Urinary bladder (tissue), 4 donors: ENCODE results near the gene RNF5. TPM values are rescaled to one million over a fixed set of nuclear protein-coding genes. Genes with fewer than 3 reads are reported as not detected.
"Not testable (repeated sequence)": the region's sequence is repeated elsewhere in the genome, so short reads cannot be mapped to it uniquely, and the experiment has no call there.

ENCODE experiments used
- DNase-seq: peaks from one replicate; pipeline ENCODE4 v3.0.0-alpha.2; 2015; ENCODE audit errors: extremely low spot score
- H3K27ac ChIP-seq: one replicate; pipeline ENCODE4 v1.5.1; 2013; ENCODE audit warnings: low read depth, mild to moderate bottlenecking, moderate library complexity
- H3K36me3 ChIP-seq: one replicate; pipeline ENCODE4 v1.6.1; 2013; ENCODE audit warnings: mild to moderate bottlenecking, moderate library complexity; ENCODE audit not compliant: insufficient read depth
- H3K4me1 ChIP-seq: one replicate; pipeline ENCODE4 v1.6.1; 2013; ENCODE audit warnings: mild to moderate bottlenecking, moderate library complexity; ENCODE audit not compliant: insufficient read depth
- H3K4me3 ChIP-seq: one replicate; pipeline ENCODE4 v1.5.1; 2013; ENCODE audit warnings: low read depth, low read length
- WGBS: extraction: QIAGEN DNeasy Blood & Tissue Kit; methylation state at CpG from one replicate; pipeline ENCODE4 v1.1.7; 2013; 5-methylcytosine and 5-hydroxymethylcytosine counted together
- polyA plus RNA-seq: library from polyadenylated mRNA; stranded (reverse); fragments of 200-250 nt; gene quantifications from one replicate; pipeline ENCODE4 v1.2.3, GENCODE V29; 2013
- total RNA-seq: library from RNA; depleted of rRNA; stranded (reverse); fragments of >200 nt; gene quantifications from one replicate; pipeline ENCODE4 v1.2.3, GENCODE V29; 2014
- donor health status: healthy with polysubstance abuse.
- donor health status: healthy.

RNF5 gene
- 30.1 TPM for total RNA-seq
- 102 TPM for polyA plus RNA-seq

GRCh38 chr6:32177788-32178546 lies at the start of gene RNF5:
RNF5 (plus strand) TSS chr6:32178405; CDS start chr6:32178512, 107 bp downstream.
- Histone ChIP-seq H3K4me3 (peak within 1 kb of the TSS; percentile 59), H3K27ac (peak within 1 kb of the TSS; percentile 95), H3K4me1 (peaks cover 3% of the 10 kb centered on the region), H3K36me3 (no peaks in the 10 kb centered on the region)
- under 1% methylated on average over 33 of the region's 33 CpGs for WGBS
- peak; percentile 100 for DNase-seq

DNA sequence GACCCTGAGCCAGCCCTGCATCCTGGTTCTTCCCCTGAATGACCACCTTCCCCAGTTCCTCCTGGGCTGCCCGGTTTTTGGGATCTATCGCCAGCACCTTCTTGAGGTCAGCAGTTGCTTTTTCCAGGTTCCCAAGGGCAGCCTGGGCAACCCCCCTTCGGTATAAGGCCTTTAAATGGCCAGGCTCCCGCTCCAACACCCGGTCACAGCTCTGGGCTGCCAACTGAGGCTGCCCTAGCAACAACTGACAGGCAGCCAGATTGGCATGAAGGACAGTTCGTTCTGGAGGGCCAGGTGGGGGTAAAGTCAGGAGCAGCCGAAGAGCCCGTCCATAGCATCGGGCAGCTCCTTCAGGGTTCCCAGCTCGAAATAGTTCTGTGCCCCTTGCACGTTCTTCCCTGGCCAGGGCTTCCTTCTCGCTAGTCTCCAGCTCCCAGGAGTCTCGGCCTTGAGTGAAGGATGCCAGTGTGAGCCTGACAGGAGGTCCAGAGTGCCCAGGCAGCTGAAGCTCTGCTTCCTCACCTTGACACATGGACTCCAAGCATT lies 49.4 kb upstream of the RNF5 start:
- no peak for DNase-seq
- no peak overlapping the region for H3K27ac ChIP-seq
- H3K36me3 ChIP-seq = no peaks in the 10 kb centered on the region
- H3K4me3 ChIP-seq = no peak overlapping the region
- H3K4me1 ChIP-seq = no peaks in the 10 kb centered on the region
- WGBS = 90% methylated on average over 13 of the region's 13 CpGs

DNA sequence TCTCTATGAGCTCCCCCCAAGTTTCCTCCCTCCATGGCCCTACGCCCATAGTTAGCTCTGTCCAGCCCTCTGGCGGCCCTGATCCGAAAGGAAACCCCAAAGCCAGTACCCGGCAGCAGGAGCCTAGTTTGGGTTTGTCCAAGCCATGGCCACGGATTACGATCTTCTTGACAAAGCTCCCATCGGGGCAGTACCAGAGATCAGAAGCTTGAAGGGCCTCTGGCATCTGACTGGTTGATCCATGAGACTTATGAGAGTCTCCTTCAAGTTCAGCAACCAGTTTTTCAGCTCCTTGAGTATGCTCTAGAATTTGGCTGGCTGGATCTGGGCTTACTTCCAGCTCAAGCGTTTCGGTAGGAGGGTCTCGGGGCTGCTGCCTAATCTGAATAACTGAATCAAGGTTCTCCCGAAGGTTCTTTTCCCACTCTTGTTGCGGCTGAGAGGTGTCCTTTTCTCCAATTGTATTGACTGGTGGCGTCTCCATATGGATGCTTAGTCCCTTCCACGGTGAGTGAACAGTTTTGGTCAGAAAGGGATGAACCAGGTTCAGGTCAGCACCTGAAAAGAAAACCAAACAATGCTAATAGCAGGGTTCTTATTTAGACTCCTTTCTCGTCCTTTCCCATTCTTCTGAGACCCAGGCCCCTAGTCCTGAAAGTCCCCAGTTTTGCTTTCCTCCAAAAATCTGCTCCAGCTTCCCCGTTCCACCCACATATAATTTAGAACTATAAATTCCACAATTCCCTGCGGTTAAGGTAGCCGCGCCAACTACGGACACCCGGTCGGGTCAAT lies 48.7 kb upstream of the RNF5 start:
- no peaks in the 10 kb centered on the region for H3K4me1 ChIP-seq
- H3K4me3 ChIP-seq = peak overlapping the region; percentile 55
- 31% methylated on average over 22 of the region's 22 CpGs for WGBS
- H3K36me3 ChIP-seq = no peaks in the 10 kb centered on the region
- H3K27ac ChIP-seq = peak overlapping the region; percentile 63
- DNase-seq = no peak

DNA sequence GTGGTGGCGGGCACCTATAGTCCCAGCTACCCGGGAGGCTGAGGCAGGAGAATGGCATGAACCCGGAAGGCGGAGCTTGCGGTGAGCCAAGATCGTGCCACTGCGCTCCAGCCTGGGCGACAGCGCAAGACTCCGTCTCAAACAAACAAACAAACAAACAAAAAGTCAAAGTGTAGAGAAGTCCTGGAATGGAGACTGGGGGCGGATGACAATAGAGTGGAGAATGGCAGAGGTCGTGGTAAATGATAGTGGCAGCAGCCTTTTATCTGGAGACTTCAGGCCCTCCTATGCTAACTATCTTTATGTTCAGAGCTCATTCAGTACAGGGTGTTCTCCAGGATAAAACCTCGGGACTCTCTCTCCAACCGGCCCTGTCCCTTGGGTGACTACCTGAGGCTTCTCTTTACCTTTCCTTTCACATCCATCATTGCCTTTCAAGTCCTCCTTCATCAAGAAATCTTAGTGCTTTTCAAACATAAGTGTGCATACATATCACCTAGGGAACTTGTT lies 46.7 kb upstream of the RNF5 start:
- Histone ChIP-seq H3K27ac (no peak overlapping the region), H3K36me3 (no peaks in the 10 kb centered on the region), H3K4me3 (no peak overlapping the region), H3K4me1 (no peaks in the 10 kb centered on the region)
- WGBS = 90% methylated on average over 14 of the region's 14 CpGs
- no peak for DNase-seq

- no peak for DNase-seq
- H3K4me3 ChIP-seq = no peak overlapping the region
- no peaks in the 10 kb centered on the region for H3K36me3 ChIP-seq
- no peaks in the 10 kb centered on the region for H3K4me1 ChIP-seq
- no peak overlapping the region for H3K27ac ChIP-seq
Observed at GRCh38 chr6:32132110-32132509, 46.1 kb upstream of the RNF5 start.

GRCh38 chr6:32133786-32134185 lies 44.4 kb upstream of the RNF5 start:
- Histone ChIP-seq H3K4me1 (no peaks in the 10 kb centered on the region), H3K36me3 (no peaks in the 10 kb centered on the region), H3K27ac (no peak overlapping the region), H3K4me3 (no peak overlapping the region)
- no peak for DNase-seq
- WGBS = 78% methylated on average over 4 of the region's 4 CpGs

DNA sequence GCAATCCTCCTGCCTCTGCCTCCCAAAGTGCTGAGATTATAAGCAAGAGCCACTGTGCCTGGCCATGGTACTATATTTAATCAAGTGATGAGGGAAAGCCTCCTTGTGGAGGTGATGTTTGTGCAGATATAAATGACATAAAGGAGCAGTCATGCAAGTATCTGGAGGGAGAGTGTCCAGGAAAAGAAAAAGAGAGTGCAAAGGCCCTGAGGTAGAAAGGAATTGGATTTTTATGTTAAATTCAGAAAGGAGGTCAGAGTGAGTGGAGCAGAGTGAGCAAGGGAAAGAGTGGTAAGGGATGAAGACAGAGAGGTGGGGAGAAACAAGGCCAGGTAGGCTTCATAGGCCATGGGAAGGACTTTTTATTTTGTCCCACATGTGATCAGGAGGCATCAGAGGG lies 40.8 kb upstream of the RNF5 start:
- H3K4me3 ChIP-seq = no peak overlapping the region
- no peaks in the 10 kb centered on the region for H3K4me1 ChIP-seq
- H3K27ac ChIP-seq = no peak overlapping the region
- H3K36me3 ChIP-seq = no peaks in the 10 kb centered on the region
- no peak for DNase-seq

- 55% methylated on average over 5 of the region's 5 CpGs for WGBS
- H3K27ac ChIP-seq = no peak overlapping the region
- no peaks in the 10 kb centered on the region for H3K4me1 ChIP-seq
- no peak for DNase-seq
- H3K36me3 ChIP-seq = no peaks in the 10 kb centered on the region
- no peak overlapping the region for H3K4me3 ChIP-seq
Observed at GRCh38 chr6:32139590-32139989, 38.6 kb upstream of the RNF5 start.

GRCh38 chr6:32140420-32141046 lies 37.7 kb upstream of the RNF5 start:
- Histone ChIP-seq H3K27ac (no peak overlapping the region), H3K4me3 (no peak overlapping the region), H3K36me3 (no peaks in the 10 kb centered on the region), H3K4me1 (no peaks in the 10 kb centered on the region)
- 39% methylated on average over 5 of the region's 5 CpGs for WGBS
- DNase-seq = no peak

GRCh38 chr6:32144238-32144637 lies 34.0 kb upstream of the RNF5 start:
- not testable (repeated sequence) for DNase-seq, H3K36me3 ChIP-seq, H3K4me1 ChIP-seq, H3K27ac ChIP-seq, H3K4me3 ChIP-seq
- 67% methylated on average over 7 of the region's 7 CpGs for WGBS

- H3K4me3 ChIP-seq = no peak overlapping the region
- 68% methylated on average over 1 of the region's 1 CpG for WGBS
- DNase-seq = no peak
- H3K4me1 ChIP-seq = no peaks in the 10 kb centered on the region
- no peaks in the 10 kb centered on the region for H3K36me3 ChIP-seq
- H3K27ac ChIP-seq = no peak overlapping the region
Observed at GRCh38 chr6:32146287-32146686, 31.9 kb upstream of the RNF5 start.

GRCh38 chr6:32146687-32147086 lies 31.5 kb upstream of the RNF5 start:
- Histone ChIP-seq H3K27ac (no peak overlapping the region), H3K36me3 (no peaks in the 10 kb centered on the region)
- 36% methylated on average over 4 of the region's 4 CpGs for WGBS

GRCh38 chr6:32147401-32148132 lies 30.6 kb upstream of the RNF5 start:
- no peaks in the 10 kb centered on the region for H3K36me3 ChIP-seq
- no peak for DNase-seq
- 92% methylated on average over 4 of the region's 4 CpGs for WGBS
- H3K4me1 ChIP-seq = no peaks in the 10 kb centered on the region
- H3K4me3 ChIP-seq = no peak overlapping the region
- H3K27ac ChIP-seq = no peak overlapping the region

More at GRCh38 chr6:32146687-32147086, 31.5 kb upstream of the RNF5 start:
- no peak for DNase-seq
- Histone ChIP-seq H3K4me3 (no peak overlapping the region), H3K4me1 (no peaks in the 10 kb centered on the region)
